ENCODE data around the gene ETV6.

The ETV6 gene

GRCh38 chr12:11870041-11870451 lies 220.6 kb downstream of the ETV6 start:
- DNase-seq: no peak

GRCh38 chr12:11872055-11872454 lies 222.6 kb downstream of the ETV6 start:
- no peak for DNase-seq

- DNase-seq: no peak
These were observed 226.0 kb downstream of the ETV6 start for GRCh38 chr12:11875414-11875935.

- no peak for DNase-seq
These were observed 226.8 kb downstream of the ETV6 start for GRCh38 chr12:11876307-11876706.

GRCh38 chr12:11877102-11877826 lies 227.8 kb downstream of the ETV6 start:
- DNase-seq: no peak

GRCh38 chr12:11877869-11878780 lies 228.7 kb downstream of the ETV6 start:
- DNase-seq: no peak

- DNase-seq: no peak
These were observed 229.8 kb downstream of the ETV6 start for GRCh38 chr12:11879306-11879705.

- DNase-seq: no peak
These were observed 230.9 kb downstream of the ETV6 start for GRCh38 chr12:11880381-11880780.

- no peak for DNase-seq
These were observed 232.4 kb downstream of the ETV6 start for GRCh38 chr12:11881835-11882234.

GRCh38 chr12:11882301-11883019 lies 233.0 kb downstream of the ETV6 start:
- no peak for DNase-seq

GRCh38 chr12:11884116-11884515 lies 234.6 kb downstream of the ETV6 start:
- DNase-seq: no peak

- no peak for DNase-seq
These were observed 235.2 kb downstream of the ETV6 start for GRCh38 chr12:11884706-11885105.

- DNase-seq: no peak
These were observed 236.0 kb downstream of the ETV6 start for GRCh38 chr12:11885261-11886038.

- no peak for DNase-seq
These were observed 236.9 kb downstream of the ETV6 start for GRCh38 chr12:11886339-11886738.

- no peak for DNase-seq
These were observed 238.6 kb downstream of the ETV6 start for GRCh38 chr12:11888029-11888428.

GRCh38 chr12:11891346-11891745 lies 241.9 kb downstream of the ETV6 start:
- no peak for DNase-seq

- DNase-seq: no peak
These were observed 242.4 kb downstream of the ETV6 start for GRCh38 chr12:11891754-11892386.

- no peak for DNase-seq
These were observed 244.5 kb downstream of the ETV6 start for GRCh38 chr12:11893998-11894397.

GRCh38 chr12:11894890-11895289 lies 245.4 kb downstream of the ETV6 start:
- DNase-seq: no peak

GRCh38 chr12:11895421-11896078 lies 246.1 kb downstream of the ETV6 start:
- no peak for DNase-seq

GRCh38 chr12:11896417-11896929 lies 247.0 kb downstream of the ETV6 start:
- DNase-seq: no peak
